Endometrium (tissue), 2 donors: ENCODE results near the gene CCNH.

Experiments
- FAIRE-seq: peaks from 2 replicates; lab custom pipeline; 2012; peaks lifted over from hg19 to GRCh38; lab: Jason Lieb, UNC
- donor health status: control.
- donor health status: control.

CCNH gene

GRCh38 chr5:87360132-87360531, 52.6 kb downstream of the CCNH start:
- no peak for FAIRE-seq

- no peak for FAIRE-seq
These were observed 53.6 kb downstream of the CCNH start for GRCh38 chr5:87359106-87359505.

GRCh38 chr5:87354496-87354895, 58.2 kb downstream of the CCNH start:
- no peak for FAIRE-seq

- FAIRE-seq: no peak
These were observed 64.9 kb downstream of the CCNH start for GRCh38 chr5:87347841-87348240.

GRCh38 chr5:87347272-87347671, 65.5 kb downstream of the CCNH start:
- peak; percentile 57 for FAIRE-seq
